Heart left ventricle (tissue), 16 donors: ENCODE data around the gene NCAPD3. TPM values are rescaled to one million over a fixed set of nuclear protein-coding genes. Genes with fewer than 3 reads are reported as not detected.

Experiments used
- ATAC-seq, 4 donors: fragments of 200-7000 bp; cut with Tn5 transposase; one replicate each; pipeline ENCODE4 v1.9.1; 2020 to 2022; ENCODE audit warnings: moderate library complexity in 4 of 4, mild to moderate bottlenecking in 3 of 4, moderate number of reproducible peaks in 1 of 4
- DNase-seq, 5 donors: peaks; one replicate each; pipeline ENCODE4 v3.0.0-alpha.2; 2020
- H3K27ac ChIP-seq, 12 donors: fragments of 200-600 bp; sonication (generic) in 4 of 12; one replicate each; pipeline versions ENCODE4 v1.5.0 to v1.8.0; 2016 to 2022; ENCODE audit warnings: mild to moderate bottlenecking in 2 of 12
- H3K27me3 ChIP-seq, 9 donors: fragments of 200-600 bp; sonication (generic) in 2 of 9; one replicate each; pipeline versions ENCODE4 v1.5.1 to v1.8.0; 2016 to 2022; ENCODE audit warnings: mild to moderate bottlenecking in 3 of 9
- H3K36me3 ChIP-seq, 9 donors: fragments of 200-600 bp; sonication (generic) in 2 of 9; one replicate each; pipeline versions ENCODE4 v1.5.0 to v1.8.0; 2018 to 2022; ENCODE audit warnings: mild to moderate bottlenecking in 2 of 9
- H3K4me1 ChIP-seq, 12 donors: fragments of 200-600 bp; sonication (generic) in 4 of 12; one replicate each; pipeline versions ENCODE4 v1.5.0 to v1.8.0; 2016 to 2022; ENCODE audit warnings: mild to moderate bottlenecking in 3 of 12
- H3K4me3 ChIP-seq, 12 donors: fragments of 200-600 bp; sonication (generic) in 4 of 12; one replicate each; pipeline versions ENCODE4 v1.5.0 to v1.8.0; 2017 to 2022; ENCODE audit warnings: mild to moderate bottlenecking in 9 of 12, moderate library complexity in 4 of 12
- H3K9me3 ChIP-seq, 12 donors: fragments of 200-600 bp; sonication (generic) in 4 of 12; one replicate each; pipeline versions ENCODE4 v1.5.0 to v1.8.0; 2016 to 2022; ENCODE audit warnings: mild to moderate bottlenecking in 1 of 12
- POLR2A ChIP-seq, 2 donors: fragments of 450-650 bp; IDR thresholded peaks; one replicate each; pipeline ENCODE4 v1.6.1; 2017; ENCODE audit warnings: antibody characterized with exemption in 2 of 2, mild to moderate bottlenecking in 2 of 2, moderate library complexity in 2 of 2
- WGBS, 4 donors: extraction: QIAGEN DNeasy Blood & Tissue Kit in 2 of 4; methylation state at CpG; one replicate each; pipeline versions ENCODE4 v1.1.5 to v1.1.7; 2013 to 2018; 5-methylcytosine and 5-hydroxymethylcytosine counted together
- intact Hi-C, 10 donors: fragments of 100-400 bp; cut with DNase I; formaldehyde crosslinking; loops; one replicate each; pipeline versions ENCODE4 v1.11.1 to v1.14.2; 2022
- polyA plus RNA-seq, 2 donors: library from polyadenylated mRNA; stranded (reverse); fragments of 200-250 nt; gene quantifications; one replicate each; pipeline ENCODE4 v1.2.3, GENCODE V29; 2013
- total RNA-seq, 9 donors: library from RNA; depleted of rRNA in 2 of 9; stranded (reverse); fragments of >200 nt in 2 of 9; fragmentation: NEBNext Ultra II Directional in 3 of 9; extraction: Animal tissue kit (Norgen Biotek cat#: 25700) in 3 of 9; gene quantifications; one replicate each; pipeline versions ENCODE4 v1.1.0 to v1.2.4, GENCODE V29; 2016 to 2023
- TF ChIP-seq, protein P1 (sequence below), 12 donors: fragments of 200-600 bp; sonication (generic) in 4 of 12; IDR thresholded peaks; one replicate each; pipeline versions ENCODE4 v1.5.0 to v1.8.0; 2018 to 2022; ENCODE audit warnings: antibody characterized with exemption in 12 of 12, mild to moderate bottlenecking in 5 of 12
- donor health status: ischemic (EF 13 %, LVEDD 7.1; RV severe dilation, severe dysfunction).
- donor health status: healthy with polysubstance abuse.
- donor health status: DM: no; HTN: yes; CAD: no.
- donor health status: DM: no; HTN: no; CAD: no.
- donor health status: ischemic (EF 25% LVEDD 6.9; RV normal size, moderate dysfunction).
- donor health status: ischemic (EF 25% LVEDD 5.7; RV mildly dilated, moderate dysfunction).
- donor health status: healthy.
- donor health status: DM: yes; HTN: yes; CAD: no.
- donor health status: ischemic (EF 35%, LVEDD 5.7; RV mildly dilated, moderate dysfunction).
- donor health status: nonischemic (EF 11% LVEDD 7.7; RV severe dilation, severe dysfunction).
- donor health status: DM: yes; HTN: yes; CAD: no.
- donor health status: PGD.
- donor health status: ischemic (EF 29% LVEDD 5.4; RV normal size, mild dysfunction).
- donor health status: nonischemic (EF 23%, LVEDD 6.1; RV moderate dilation, normal function).

The NCAPD3 gene
- total and polyA plus RNA-seq, 11 donors, result 4.7 to 18.8 (median 10.8) TPM

DNA sequence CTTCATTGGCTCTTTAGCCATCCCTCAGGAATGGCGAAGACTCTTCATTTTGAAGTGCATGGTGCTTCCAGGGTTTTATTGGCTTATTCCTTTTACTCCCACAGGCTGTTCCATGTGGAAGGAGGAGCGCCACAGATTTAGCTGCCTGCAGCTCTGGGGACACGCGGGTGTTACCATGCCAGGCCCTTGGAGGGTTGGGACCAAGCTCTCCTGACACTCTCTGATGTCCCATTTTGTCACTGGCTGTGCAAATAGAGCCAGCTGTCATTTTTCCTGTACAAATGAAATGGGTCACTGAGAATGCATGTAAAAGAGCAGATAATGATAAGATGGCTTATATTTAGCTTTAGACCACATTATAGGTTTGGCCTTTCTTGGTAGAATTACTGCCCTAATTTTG lies 20.1 kb upstream of the NCAPD3 start:
- no peak overlapping the region for H3K4me3 ChIP-seq
- ATAC-seq, result no peak
- intact Hi-C loops, result no loop called here
- no peak for TF ChIP-seq POLR2A (IDR thresholded peaks at IDR 0.05)
- TF ChIP-seq, protein P1, sequence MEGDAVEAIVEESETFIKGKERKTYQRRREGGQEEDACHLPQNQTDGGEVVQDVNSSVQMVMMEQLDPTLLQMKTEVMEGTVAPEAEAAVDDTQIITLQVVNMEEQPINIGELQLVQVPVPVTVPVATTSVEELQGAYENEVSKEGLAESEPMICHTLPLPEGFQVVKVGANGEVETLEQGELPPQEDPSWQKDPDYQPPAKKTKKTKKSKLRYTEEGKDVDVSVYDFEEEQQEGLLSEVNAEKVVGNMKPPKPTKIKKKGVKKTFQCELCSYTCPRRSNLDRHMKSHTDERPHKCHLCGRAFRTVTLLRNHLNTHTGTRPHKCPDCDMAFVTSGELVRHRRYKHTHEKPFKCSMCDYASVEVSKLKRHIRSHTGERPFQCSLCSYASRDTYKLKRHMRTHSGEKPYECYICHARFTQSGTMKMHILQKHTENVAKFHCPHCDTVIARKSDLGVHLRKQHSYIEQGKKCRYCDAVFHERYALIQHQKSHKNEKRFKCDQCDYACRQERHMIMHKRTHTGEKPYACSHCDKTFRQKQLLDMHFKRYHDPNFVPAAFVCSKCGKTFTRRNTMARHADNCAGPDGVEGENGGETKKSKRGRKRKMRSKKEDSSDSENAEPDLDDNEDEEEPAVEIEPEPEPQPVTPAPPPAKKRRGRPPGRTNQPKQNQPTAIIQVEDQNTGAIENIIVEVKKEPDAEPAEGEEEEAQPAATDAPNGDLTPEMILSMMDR (IDR thresholded peaks at IDR 0.05), result no peak
- no peaks in the 10 kb centered on the region for H3K27me3 ChIP-seq
- peaks cover 0 to 98% (median 92%) of the 10 kb centered on the region in 9 donors for H3K36me3 ChIP-seq
- H3K4me1 ChIP-seq, result no peaks in the 10 kb centered on the region
- H3K27ac ChIP-seq, result no peak overlapping the region
- no peaks in the 10 kb centered on the region for H3K9me3 ChIP-seq
- WGBS, 4 donors, result 80 to 96% (median 93%) methylated on average over 4 of the region's 4 CpGs
- no peak for DNase-seq

DNA sequence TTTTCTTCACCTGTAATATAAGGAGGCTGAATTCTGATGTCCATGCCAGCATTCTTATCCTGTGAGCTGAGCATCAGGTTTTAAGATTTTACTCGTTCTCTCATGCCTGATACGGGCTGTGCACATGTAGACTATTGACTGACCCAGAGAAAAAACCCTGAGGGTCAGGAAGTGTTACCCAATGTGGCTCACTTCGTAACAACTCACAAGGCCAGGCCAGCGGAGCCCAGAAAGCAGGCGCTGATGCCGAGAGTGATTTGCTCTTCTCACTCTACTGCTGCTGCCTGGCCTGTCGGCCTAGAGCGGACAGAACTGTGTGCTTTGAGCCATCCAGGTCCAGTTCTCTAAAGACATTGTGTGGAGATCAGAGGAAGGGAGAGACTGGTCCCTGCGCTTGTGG lies 18.6 kb upstream of the NCAPD3 start:
- ATAC-seq (no peak), DNase-seq (no peak)
- Histone ChIP-seq H3K27ac (no peak overlapping the region), H3K4me1 (no peaks in the 10 kb centered on the region), H3K4me3 (no peak overlapping the region), H3K9me3 (no peaks in the 10 kb centered on the region), H3K27me3 (no peaks in the 10 kb centered on the region), H3K36me3 (peaks cover 0 to 97% (median 87%) of the 10 kb centered on the region in 9 donors)
- no peak for TF ChIP-seq POLR2A (IDR thresholded peaks at IDR 0.05)
- TF ChIP-seq, protein P1 (IDR thresholded peaks at IDR 0.05), result no peak
- intact Hi-C loops, result no loop called here
- WGBS, 4 donors, result 82 to 92% (median 88%) methylated on average over 9 of the region's 9 CpGs

DNA sequence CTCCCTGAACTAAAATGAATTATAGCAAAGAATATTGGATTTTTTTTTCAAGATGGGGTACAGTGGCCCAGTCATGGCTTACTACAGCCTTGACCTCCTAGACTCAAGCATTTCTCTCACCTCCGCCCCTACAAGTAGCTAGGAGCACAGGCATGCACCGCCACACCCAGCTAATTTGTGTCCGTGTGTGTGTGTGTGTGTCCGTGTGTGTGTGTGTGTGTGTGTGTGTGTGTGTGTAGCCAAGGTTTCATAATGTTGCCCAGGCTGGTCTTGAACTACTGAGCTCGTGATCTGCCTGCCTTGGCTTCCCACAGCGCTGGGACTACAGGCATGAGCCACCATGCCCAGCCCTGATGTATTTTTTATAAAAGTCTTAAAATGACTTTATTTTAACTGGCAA lies 16.8 kb upstream of the NCAPD3 start:
- H3K27me3 ChIP-seq, result no peaks in the 10 kb centered on the region
- peaks cover 0 to 95% (median 77%) of the 10 kb centered on the region in 9 donors for H3K36me3 ChIP-seq
- H3K4me1 ChIP-seq, result peaks cover 0 to 3% (median 0%) of the 10 kb centered on the region in 12 donors
- DNase-seq, result no peak
- no peak overlapping the region for H3K27ac ChIP-seq
- H3K9me3 ChIP-seq, result no peaks in the 10 kb centered on the region
- ATAC-seq, result no peak
- TF ChIP-seq, protein P1 (IDR thresholded peaks at IDR 0.05), result no peak
- no peak for TF ChIP-seq POLR2A (IDR thresholded peaks at IDR 0.05)
- WGBS, 4 donors, result 63 to 86% (median 72%) methylated on average over 6 of the region's 6 CpGs
- no peak overlapping the region for H3K4me3 ChIP-seq
- intact Hi-C loops, result no loop called here

DNA sequence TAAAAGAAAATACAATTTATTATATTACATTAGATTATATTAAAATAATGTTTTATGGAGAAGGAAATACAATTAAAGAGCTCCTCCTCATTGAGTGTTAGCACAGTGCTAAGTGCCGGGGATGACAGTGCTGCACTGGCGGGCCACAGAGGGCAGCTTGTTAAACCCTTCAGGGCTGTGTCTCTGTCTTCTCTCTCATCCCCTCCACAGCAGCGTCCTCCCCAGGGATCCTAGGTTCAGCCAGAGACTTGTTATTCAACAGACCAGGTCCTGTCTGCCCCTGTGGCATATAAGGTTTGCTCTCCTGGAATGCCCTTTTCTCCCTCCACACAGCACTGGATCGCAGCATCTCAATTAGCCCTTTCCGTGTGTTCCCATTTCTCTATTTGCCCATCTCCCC lies 15.2 kb upstream of the NCAPD3 start:
- Histone ChIP-seq H3K27ac (no peak overlapping the region), H3K36me3 (peaks cover 0 to 90% (median 73%) of the 10 kb centered on the region in 9 donors), H3K4me3 (no peak overlapping the region), H3K9me3 (no peaks in the 10 kb centered on the region), H3K27me3 (no peaks in the 10 kb centered on the region), H3K4me1 (peaks cover 0 to 16% (median 3%) of the 10 kb centered on the region in 12 donors)
- intact Hi-C loops, result no loop called here
- no peak for TF ChIP-seq POLR2A (IDR thresholded peaks at IDR 0.05)
- TF ChIP-seq, protein P1 (IDR thresholded peaks at IDR 0.05), result no peak
- no peak for ATAC-seq
- 95 to 97% (median 95%) methylated on average over 5 of the region's 5 CpGs for WGBS, 4 donors
- DNase-seq, result no peak
